HUES64 (cell line): Measurements from ENCODE around the gene PAX9.

ENCODE experiments used
- H3K27ac ChIP-seq: 2 replicates; pipeline ENCODE4 v1.7.0; 2013; ENCODE audit warnings: low read depth, low read length, inconsistent platforms
- H3K27me3 ChIP-seq: 2 replicates; pipeline ENCODE4 v1.6.1; 2013; ENCODE audit warnings: mild to moderate bottlenecking, low read length; ENCODE audit not compliant: insufficient read depth
- H3K36me3 ChIP-seq: 2 replicates; pipeline ENCODE4 v1.6.1; 2013; ENCODE audit warnings: mild to moderate bottlenecking, low read length; ENCODE audit not compliant: insufficient read depth
- H3K4me1 ChIP-seq: 2 replicates; pipeline ENCODE4 v1.6.1; 2013; ENCODE audit warnings: mild to moderate bottlenecking, low read length, moderate library complexity; ENCODE audit not compliant: insufficient read depth
- H3K4me3 ChIP-seq: 2 replicates; pipeline ENCODE4 v1.5.1; 2013; ENCODE audit warnings: mild to moderate bottlenecking, low read length, moderate library complexity
- H3K9ac ChIP-seq: 2 replicates; pipeline ENCODE4 v1.6.1; 2013; ENCODE audit warnings: mild to moderate bottlenecking, low read depth, low read length
- H3K9me3 ChIP-seq: 2 replicates; pipeline ENCODE4 v1.6.1; 2013; ENCODE audit warnings: low read depth, low read length; ENCODE audit not compliant: insufficient read depth
- WGBS: fragments of 150-250, 120-280 bp; methylation state at CpG from one replicate; pipeline ENCODE4 v1.1.7; 2013; ENCODE audit warnings: missing lambda C conversion rate; 5-methylcytosine and 5-hydroxymethylcytosine counted together

Gene PAX9

DNA sequence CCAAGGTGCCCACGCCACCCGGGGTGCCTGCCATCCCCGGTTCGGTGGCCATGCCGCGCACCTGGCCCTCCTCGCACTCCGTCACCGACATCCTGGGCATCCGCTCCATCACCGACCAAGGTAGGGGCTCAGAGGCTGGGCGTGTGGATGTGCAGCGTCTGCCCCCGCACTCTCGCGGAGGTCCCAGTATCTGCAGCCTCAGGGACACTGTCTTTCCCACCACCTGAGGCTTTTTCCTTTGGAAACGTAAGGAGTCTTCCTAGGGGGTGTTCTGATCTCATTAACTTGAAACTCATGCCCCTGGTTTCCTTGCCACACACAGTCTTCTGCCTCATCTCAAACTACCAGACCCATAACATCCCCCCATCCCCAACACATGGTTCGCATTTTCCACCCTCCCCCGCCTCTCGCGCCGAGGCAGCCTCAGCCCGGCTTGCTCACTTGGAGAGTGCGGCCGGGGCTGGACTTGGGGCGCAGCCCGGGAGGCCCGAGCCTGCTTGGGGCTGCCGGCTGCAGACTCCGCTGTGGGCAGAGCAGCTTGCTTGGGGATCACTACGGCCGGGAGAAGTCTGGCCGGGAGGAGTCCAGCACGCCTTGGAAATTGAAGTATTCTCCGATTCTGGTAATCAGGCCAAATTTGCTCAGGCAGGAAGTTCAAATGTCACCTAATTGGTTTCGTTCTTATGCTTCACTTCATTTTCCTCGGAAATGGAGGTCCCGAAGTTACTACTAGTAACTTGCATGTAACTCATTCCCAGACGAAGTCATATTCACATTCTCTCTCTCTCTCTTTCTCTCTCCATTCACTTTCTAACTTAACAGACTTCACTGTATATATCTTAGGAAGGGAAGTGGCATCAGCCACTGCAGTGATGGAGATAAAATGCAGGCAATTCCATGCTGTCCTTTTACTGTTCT, 2.0 kb downstream of the PAX9 start:
- Histone ChIP-seq H3K9ac (no peak overlapping the region), H3K36me3 (no peaks in the 10 kb centered on the region), H3K27ac (no peak overlapping the region), H3K27me3 (peaks cover 99% of the 10 kb centered on the region), H3K4me1 (peaks cover 18% of the 10 kb centered on the region; the same call in 1 of the 2 replicates), H3K9me3 (no peaks in the 10 kb centered on the region), H3K4me3 (peak overlapping the region; percentile 49)
- 2% methylated on average over 39 of the region's 39 CpGs for WGBS

GRCh38 chr14:36664322-36665193, 2.9 kb downstream of the PAX9 start:
- H3K9me3 ChIP-seq, result no peaks in the 10 kb centered on the region
- H3K4me1 ChIP-seq, result peaks cover 16% of the 10 kb centered on the region; the same call in 1 of the 2 replicates
- no peak overlapping the region for H3K4me3 ChIP-seq
- peaks cover 99% of the 10 kb centered on the region for H3K27me3 ChIP-seq
- no peaks in the 10 kb centered on the region for H3K36me3 ChIP-seq
- 7% methylated on average over 9 of the region's 9 CpGs for WGBS
- H3K9ac ChIP-seq, result no peak overlapping the region
- H3K27ac ChIP-seq, result no peak overlapping the region

DNA sequence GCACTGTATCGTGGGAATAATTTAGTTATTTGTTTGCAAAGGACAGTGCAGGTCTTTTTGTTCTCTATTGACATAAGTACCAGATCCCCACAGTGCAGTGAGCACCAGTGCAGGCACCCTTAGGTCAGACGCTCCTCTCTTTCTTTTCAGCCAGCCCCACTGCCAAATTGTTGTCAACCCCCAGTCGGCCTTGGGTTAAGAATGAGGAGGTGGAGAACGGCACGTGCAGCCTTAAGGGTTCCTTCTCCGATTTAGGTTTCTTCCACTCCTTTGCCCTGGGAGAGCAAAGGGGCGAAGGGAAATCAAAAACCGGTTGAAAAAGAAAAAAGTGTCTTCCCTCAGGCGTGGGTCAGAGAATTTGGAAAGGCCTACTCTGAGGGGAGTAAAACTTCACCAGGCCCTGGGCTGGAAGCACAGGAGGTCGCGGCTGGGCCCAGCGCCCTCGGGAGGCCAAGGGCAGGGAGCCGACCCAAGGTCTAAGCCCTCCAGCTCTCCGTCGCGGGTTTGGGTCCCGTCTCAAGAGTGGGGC, 4.3 kb downstream of the PAX9 start:
- Histone ChIP-seq H3K4me1 (peaks cover 16% of the 10 kb centered on the region; the same call in 1 of the 2 replicates), H3K9me3 (no peaks in the 10 kb centered on the region), H3K27me3 (peaks cover 99% of the 10 kb centered on the region), H3K4me3 (peak overlapping the region; percentile 39; the same call in 1 of the 2 replicates), H3K36me3 (no peaks in the 10 kb centered on the region), H3K27ac (no peak overlapping the region), H3K9ac (no peak overlapping the region)
- 6% methylated on average over 18 of the region's 18 CpGs for WGBS

DNA sequence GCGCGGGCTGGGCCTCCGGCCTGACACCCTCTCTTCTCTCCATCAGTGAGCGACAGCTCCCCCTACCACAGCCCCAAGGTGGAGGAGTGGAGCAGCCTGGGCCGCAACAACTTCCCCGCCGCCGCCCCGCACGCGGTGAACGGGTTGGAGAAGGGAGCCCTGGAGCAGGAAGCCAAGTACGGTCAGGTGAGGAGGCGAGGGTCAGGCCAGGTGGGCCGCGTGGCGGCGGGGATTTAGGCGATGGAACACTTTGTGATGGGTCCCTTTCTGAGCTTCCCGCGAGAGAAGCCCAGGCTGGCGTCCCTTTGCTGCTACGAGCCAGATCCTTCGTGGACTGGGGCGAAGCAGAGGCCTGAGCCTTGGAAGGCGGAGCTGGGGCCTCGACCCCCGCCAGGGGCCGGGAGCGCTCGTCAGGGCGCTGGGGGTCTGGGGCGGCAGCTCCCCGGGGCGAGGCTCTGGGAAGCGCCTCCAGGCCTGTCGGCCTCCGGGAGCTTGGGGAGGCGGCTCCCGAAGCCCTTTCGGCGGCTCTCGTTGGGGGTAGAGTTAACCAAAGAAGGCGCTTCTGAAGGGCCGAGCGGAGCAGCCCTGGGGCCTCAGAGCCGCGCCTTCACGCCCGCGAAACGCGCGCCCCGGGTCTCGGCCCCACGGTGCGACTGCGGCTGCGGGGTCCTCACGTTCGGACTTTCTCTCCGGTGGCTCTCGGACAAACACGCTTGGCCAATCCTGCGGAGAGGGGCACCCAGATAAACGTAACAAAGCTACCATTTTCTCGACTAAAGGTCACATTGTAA, 5.0 kb downstream of the PAX9 start:
- peak overlapping the region; percentile 39 for H3K4me3 ChIP-seq
- no peak overlapping the region for H3K27ac ChIP-seq
- under 1% methylated on average over 68 of the region's 68 CpGs for WGBS
- H3K36me3 ChIP-seq, result no peaks in the 10 kb centered on the region
- peaks cover 16% of the 10 kb centered on the region; the same call in 1 of the 2 replicates for H3K4me1 ChIP-seq
- H3K27me3 ChIP-seq, result peaks cover 99% of the 10 kb centered on the region
- H3K9ac ChIP-seq, result no peak overlapping the region
- H3K9me3 ChIP-seq, result no peaks in the 10 kb centered on the region

DNA sequence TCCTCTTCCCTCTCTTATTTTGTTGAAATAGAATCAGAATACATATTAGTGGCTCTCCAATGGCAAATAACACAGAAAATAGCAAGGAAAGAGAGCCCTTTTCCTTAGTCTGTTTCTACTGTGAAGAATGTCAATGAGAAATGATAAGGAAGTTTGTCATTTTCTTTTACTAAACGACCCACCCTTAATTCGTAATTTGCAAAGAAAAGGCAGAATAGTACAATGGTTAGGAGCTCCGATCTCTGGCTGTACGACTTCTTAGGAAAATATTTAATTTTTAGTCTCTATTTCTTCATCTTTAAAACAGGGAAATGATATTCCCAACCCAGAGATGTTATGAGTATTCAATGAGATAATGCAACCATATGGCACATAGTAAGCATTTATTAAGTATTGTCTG, 6.0 kb downstream of the PAX9 start:
- H3K4me1 ChIP-seq, result peaks cover 10% of the 10 kb centered on the region; the same call in 1 of the 2 replicates
- no peak overlapping the region for H3K4me3 ChIP-seq
- H3K36me3 ChIP-seq, result no peaks in the 10 kb centered on the region
- peaks cover 99% of the 10 kb centered on the region for H3K27me3 ChIP-seq
- H3K9me3 ChIP-seq, result no peaks in the 10 kb centered on the region
- WGBS, result no CpG with 5 or more reads among the region's 4 CpGs
- no peak overlapping the region for H3K27ac ChIP-seq
- H3K9ac ChIP-seq, result no peak overlapping the region

DNA sequence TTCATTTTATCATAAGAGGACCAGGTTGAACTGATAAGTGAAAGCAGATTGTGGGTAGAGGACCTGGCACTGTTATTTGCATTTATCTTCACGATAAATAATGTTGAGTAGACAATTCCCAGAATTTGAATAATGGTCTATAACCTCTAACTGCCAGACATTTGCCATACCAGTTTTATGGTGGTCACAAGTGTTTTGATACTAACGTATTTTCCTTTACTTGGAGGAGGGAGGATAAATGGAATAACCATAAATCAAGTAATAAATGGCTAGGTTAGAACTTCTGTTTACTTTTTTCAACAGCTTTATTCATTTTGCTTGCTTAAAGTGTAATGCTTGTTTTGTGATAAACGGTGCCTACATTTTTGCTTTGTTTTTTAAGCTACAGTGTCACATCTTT, 9.5 kb downstream of the PAX9 start:
- Histone ChIP-seq H3K9me3 (no peaks in the 10 kb centered on the region), H3K27me3 (peaks cover 82% of the 10 kb centered on the region), H3K4me1 (peaks cover 9% of the 10 kb centered on the region), H3K9ac (no peak overlapping the region), H3K27ac (no peak overlapping the region), H3K4me3 (no peak overlapping the region), H3K36me3 (no peaks in the 10 kb centered on the region)
- WGBS, result 100% methylated on average over 2 of the region's 3 CpGs

GRCh38 chr14:36672095-36672494, 10.4 kb downstream of the PAX9 start:
- peaks cover 81% of the 10 kb centered on the region for H3K27me3 ChIP-seq
- H3K4me3 ChIP-seq, result no peak overlapping the region
- no peaks in the 10 kb centered on the region for H3K9me3 ChIP-seq
- H3K36me3 ChIP-seq, result no peaks in the 10 kb centered on the region
- no peak overlapping the region for H3K27ac ChIP-seq
- H3K9ac ChIP-seq, result no peak overlapping the region
- peaks cover 19% of the 10 kb centered on the region for H3K4me1 ChIP-seq
- 95% methylated on average over 3 of the region's 4 CpGs for WGBS

DNA sequence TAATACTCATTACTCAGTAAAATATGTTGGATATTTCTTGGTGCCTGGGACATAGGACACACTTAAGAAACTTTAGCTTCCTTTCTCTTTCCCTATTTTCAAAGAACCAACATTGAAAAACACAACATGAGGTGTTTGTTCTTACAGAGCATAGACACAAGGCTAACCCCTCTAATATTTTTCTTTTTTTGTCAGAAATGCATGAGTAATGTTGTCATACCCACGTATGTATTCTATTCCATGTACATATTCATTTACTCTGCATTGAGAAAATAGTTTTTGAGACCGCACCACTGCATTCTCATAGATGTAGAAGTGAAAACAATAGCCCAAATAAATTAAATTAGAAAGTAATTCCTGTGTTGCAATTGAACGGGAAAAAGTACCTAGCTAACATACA, 13.0 kb downstream of the PAX9 start:
- H3K9me3 ChIP-seq, result no peaks in the 10 kb centered on the region
- H3K9ac ChIP-seq, result no peak overlapping the region
- H3K4me3 ChIP-seq, result no peak overlapping the region
- H3K27ac ChIP-seq, result no peak overlapping the region
- WGBS, result 100% methylated on average over 1 of the region's 3 CpGs
- H3K36me3 ChIP-seq, result no peaks in the 10 kb centered on the region
- H3K4me1 ChIP-seq, result peaks cover 23% of the 10 kb centered on the region
- peaks cover 59% of the 10 kb centered on the region for H3K27me3 ChIP-seq

- Histone ChIP-seq H3K9me3 (no peaks in the 10 kb centered on the region), H3K4me3 (no peak overlapping the region), H3K27ac (no peak overlapping the region), H3K4me1 (peaks cover 23% of the 10 kb centered on the region), H3K9ac (no peak overlapping the region), H3K36me3 (no peaks in the 10 kb centered on the region), H3K27me3 (peaks cover 50% of the 10 kb centered on the region)
- WGBS, result 76% methylated on average over 6 of the region's 6 CpGs
Measured at GRCh38 chr14:36675581-36675980, 13.9 kb downstream of the PAX9 start.

DNA sequence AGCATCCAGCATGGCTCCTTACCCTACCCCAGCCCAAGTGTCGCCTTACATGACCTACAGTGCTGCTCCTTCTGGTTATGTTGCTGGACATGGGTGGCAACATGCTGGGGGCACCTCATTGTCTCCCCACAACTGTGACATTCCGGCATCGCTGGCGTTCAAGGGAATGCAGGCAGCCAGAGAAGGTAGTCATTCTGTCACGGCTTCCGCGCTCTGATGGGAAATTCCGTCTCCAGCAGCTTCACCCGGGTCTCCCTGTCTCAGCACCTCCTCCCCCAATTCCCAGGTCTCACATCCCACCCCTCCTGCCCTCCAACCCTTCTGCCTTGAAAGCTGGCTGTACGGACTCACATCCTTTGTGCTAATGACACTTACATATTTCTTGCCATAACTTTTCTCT, 14.6 kb downstream of the PAX9 start:
- Histone ChIP-seq H3K9me3 (no peaks in the 10 kb centered on the region), H3K9ac (no peak overlapping the region), H3K36me3 (no peaks in the 10 kb centered on the region), H3K27ac (peak overlapping the region; percentile 9; the same call in 1 of the 2 replicates), H3K4me1 (peaks cover 23% of the 10 kb centered on the region), H3K27me3 (peaks cover 43% of the 10 kb centered on the region), H3K4me3 (peak overlapping the region; percentile 36; the same call in 1 of the 2 replicates)
- 10% methylated on average over 10 of the region's 10 CpGs for WGBS
